Measurements from ENCODE around the gene HNRNPA1. TPM values are rescaled to one million over a fixed set of nuclear protein-coding genes. Genes with fewer than 3 reads are reported as not detected.
A peak's percentile ranks its signal among the peaks of the same experiment; 100 is the strongest.

Gene HNRNPA1
- total RNA-seq, 1 donor from 2014 or later, result 292 TPM

DNA sequence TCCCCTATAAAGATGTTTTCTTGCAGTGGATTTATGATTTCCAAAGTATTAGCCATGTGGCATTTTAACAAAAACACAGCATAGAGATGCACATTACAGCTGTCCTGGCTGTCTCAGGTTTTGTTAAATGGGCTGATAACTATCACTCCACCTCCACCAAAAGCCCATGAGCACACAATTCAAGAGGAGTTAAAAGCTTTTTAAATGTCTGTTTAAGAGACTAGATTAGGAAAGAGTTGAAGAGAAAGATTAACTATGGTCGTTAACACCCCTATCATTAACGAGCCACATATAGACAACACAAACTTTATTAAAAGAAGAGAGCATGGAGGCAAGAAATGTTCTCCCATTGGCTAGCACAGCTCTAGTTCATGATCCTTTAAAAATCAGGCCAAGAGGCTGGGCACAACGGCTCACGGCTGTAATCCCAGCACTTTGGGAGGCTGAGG, 15.1 kb upstream of the HNRNPA1 start:
- Histone ChIP-seq H3K9me3 (no peaks in the 10 kb centered on the region), H3K36me3 (no peaks in the 10 kb centered on the region), H3K27me3 (no peaks in the 10 kb centered on the region), H3K4me3 (no peak overlapping the region), H3K27ac (no peak overlapping the region), H3K4me1 (no peaks in the 10 kb centered on the region)
- intact Hi-C loops (cut with DNase I), result no loop called here
- TF ChIP-seq, protein P1, sequence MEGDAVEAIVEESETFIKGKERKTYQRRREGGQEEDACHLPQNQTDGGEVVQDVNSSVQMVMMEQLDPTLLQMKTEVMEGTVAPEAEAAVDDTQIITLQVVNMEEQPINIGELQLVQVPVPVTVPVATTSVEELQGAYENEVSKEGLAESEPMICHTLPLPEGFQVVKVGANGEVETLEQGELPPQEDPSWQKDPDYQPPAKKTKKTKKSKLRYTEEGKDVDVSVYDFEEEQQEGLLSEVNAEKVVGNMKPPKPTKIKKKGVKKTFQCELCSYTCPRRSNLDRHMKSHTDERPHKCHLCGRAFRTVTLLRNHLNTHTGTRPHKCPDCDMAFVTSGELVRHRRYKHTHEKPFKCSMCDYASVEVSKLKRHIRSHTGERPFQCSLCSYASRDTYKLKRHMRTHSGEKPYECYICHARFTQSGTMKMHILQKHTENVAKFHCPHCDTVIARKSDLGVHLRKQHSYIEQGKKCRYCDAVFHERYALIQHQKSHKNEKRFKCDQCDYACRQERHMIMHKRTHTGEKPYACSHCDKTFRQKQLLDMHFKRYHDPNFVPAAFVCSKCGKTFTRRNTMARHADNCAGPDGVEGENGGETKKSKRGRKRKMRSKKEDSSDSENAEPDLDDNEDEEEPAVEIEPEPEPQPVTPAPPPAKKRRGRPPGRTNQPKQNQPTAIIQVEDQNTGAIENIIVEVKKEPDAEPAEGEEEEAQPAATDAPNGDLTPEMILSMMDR (IDR thresholded peaks at IDR 0.05), result no peak
- no peak for DNase-seq (ENCODE audit: low spot score in 2 of 2)

DNA sequence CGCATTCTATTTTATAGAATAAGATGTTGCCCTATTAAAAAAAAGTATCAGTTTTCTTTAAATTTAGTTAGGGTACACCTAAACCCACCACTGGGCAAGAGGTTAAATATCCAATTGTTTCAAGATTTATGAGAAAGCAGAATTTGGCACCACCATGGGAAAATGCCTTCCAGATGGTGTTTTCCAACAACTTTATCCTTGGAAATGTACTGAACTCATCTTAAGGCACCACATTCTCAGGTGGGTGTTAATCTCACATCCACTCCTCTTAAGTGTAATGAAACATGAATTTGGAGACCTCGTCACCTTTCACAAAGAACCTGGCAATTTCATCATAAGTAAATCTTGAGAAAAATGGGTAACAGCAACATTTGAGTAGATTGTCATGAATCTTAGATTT, 13.7 kb upstream of the HNRNPA1 start:
- Histone ChIP-seq H3K9me3 (no peaks in the 10 kb centered on the region), H3K4me3 (no peak overlapping the region), H3K27ac (no peak overlapping the region), H3K4me1 (no peaks in the 10 kb centered on the region), H3K27me3 (no peaks in the 10 kb centered on the region), H3K36me3 (no peaks in the 10 kb centered on the region)
- intact Hi-C loops (cut with DNase I), result no loop called here
- TF ChIP-seq, protein P1 (IDR thresholded peaks at IDR 0.05), result no peak
- DNase-seq (ENCODE audit: low spot score in 2 of 2), result no peak

DNA sequence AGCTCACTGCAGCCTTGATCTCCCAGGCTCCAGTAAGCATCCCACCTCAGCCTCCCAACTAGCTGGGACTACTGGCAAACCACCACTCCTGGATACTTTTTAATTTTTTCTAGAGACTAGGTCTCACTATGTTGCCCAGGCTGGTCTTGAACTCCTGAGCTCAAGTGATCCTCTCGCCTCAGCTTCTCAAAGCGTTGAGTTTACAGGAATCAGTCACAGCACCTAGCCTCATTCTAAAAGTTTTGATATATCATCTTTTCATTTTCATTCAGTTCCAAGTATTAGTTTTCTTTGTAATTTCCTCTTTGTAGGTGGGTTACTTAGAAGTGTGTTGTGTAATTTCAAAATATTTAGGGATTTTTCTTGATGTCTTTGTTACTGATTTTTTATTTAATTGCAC, 10.2 kb upstream of the HNRNPA1 start:
- TF ChIP-seq, protein P1 (IDR thresholded peaks at IDR 0.05), result no peak
- Histone ChIP-seq H3K9me3 (no peaks in the 10 kb centered on the region), H3K4me3 (no peak overlapping the region), H3K27ac (no peak overlapping the region), H3K4me1 (no peaks in the 10 kb centered on the region), H3K27me3 (no peaks in the 10 kb centered on the region), H3K36me3 (peaks cover 0 to 15% of the 10 kb centered on the region in 2 donors)
- intact Hi-C loops (cut with DNase I), result no loop called here
- no peak for DNase-seq (ENCODE audit: low spot score in 2 of 2)

DNA sequence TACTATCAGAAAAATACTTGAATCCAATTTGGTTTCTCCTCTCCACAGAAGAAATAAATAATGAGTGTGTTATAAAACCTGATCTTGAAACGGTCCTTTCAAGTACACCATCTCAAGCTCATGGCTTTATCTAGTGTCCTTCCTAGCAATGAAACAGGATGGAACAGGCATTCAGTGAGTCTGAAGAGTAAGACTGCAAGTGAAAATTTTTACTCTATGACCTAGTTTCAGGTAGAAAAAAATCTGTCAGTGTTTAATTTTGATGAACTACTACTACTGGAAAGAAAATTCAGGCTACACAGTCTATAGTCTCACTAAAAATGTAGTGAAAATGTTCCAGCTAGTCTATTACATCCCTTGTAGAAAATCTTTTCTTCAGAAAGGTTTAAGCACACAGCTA, 8.3 kb upstream of the HNRNPA1 start:
- Histone ChIP-seq H3K27me3 (no peaks in the 10 kb centered on the region), H3K9me3 (no peaks in the 10 kb centered on the region), H3K4me1 (peaks cover 0 to under 1% of the 10 kb centered on the region in 2 donors), H3K27ac (no peak overlapping the region), H3K36me3 (peaks cover 0 to 15% of the 10 kb centered on the region in 2 donors), H3K4me3 (no peak overlapping the region)
- DNase-seq (ENCODE audit: low spot score in 2 of 2), result no peak
- TF ChIP-seq, protein P1 (IDR thresholded peaks at IDR 0.05), result no peak
- intact Hi-C loops (cut with DNase I), result no loop called here

DNA sequence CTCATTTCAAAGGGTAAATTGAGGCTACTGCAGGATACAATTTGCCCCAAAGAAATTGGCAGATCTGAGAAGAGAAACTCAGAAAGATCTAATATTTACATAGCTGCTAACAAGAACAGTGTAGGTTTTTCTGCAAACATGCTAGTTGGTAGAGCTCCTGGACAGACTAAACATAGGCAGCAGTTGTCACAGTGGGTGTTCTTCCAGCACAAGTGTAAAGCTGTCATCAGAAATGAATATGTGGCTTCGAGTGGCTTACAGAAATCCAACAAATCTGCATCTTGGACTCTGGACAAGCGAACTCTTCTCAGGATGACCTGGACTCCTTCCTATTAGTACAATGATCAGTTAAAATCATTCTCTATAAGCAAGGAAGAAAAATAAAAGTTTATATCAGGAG, 6.5 kb upstream of the HNRNPA1 start:
- intact Hi-C loops (cut with DNase I), result no loop called here
- Histone ChIP-seq H3K27me3 (no peaks in the 10 kb centered on the region), H3K4me3 (no peak overlapping the region), H3K4me1 (peaks cover 2 to 15% of the 10 kb centered on the region in 2 donors), H3K9me3 (no peaks in the 10 kb centered on the region), H3K27ac (peak overlapping the region in 1 of 2 donors; percentile 14), H3K36me3 (peaks cover 0 to 15% of the 10 kb centered on the region in 2 donors)
- TF ChIP-seq, protein P1 (IDR thresholded peaks at IDR 0.05), result no peak
- DNase-seq (ENCODE audit: low spot score in 2 of 2), result no peak

DNA sequence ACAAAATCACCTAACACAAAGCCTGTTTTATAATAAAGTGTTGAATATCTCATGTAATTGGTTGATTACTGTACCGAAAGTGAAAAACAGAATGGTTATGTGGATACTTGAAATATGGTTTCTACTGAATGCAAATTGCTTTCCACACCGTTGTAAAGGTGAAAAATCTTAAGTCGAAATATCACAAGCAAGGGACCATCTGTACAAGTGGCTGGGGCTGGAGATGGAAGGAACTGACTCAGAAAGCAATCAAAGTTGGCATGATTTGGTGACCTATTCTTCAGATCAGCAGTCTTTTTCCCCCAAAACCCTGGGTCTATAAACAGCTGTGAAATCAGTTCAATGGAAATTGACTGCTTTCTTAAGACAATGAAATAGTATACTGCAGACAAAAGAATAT, 4.2 kb upstream of the HNRNPA1 start:
- Histone ChIP-seq H3K4me1 (peaks cover 2 to 16% of the 10 kb centered on the region in 2 donors), H3K36me3 (peaks cover 0 to 16% of the 10 kb centered on the region in 2 donors), H3K9me3 (no peaks in the 10 kb centered on the region), H3K27me3 (no peaks in the 10 kb centered on the region), H3K4me3 (no peak overlapping the region), H3K27ac (no peak overlapping the region)
- DNase-seq (ENCODE audit: low spot score in 2 of 2), result no peak
- TF ChIP-seq, protein P1 (IDR thresholded peaks at IDR 0.05), result no peak
- intact Hi-C loops (cut with DNase I), result loop anchor here (5.0 kb wide), 2 partner anchors 44 to 59 kb away; no protein-coding TSS in a partner anchor

All from ascending aorta (tissue), 2 donors.